Activated naive CD4-positive, alpha-beta T cell treated with anti-CD3 and anti-CD28 coated beads, Interleukin-2, amount 50 U/mL, for 16 hours (primary cell): ENCODE data around the gene ZNF844.
"Not testable (repeated sequence)": the region's sequence is repeated elsewhere in the genome, so short reads cannot be mapped to it uniquely, and the experiment has no call there.

Source experiments
- DNase-seq: peaks from one replicate; pipeline ENCODE4 v3.0.0-alpha.2; 2020

Gene ZNF844

DNA sequence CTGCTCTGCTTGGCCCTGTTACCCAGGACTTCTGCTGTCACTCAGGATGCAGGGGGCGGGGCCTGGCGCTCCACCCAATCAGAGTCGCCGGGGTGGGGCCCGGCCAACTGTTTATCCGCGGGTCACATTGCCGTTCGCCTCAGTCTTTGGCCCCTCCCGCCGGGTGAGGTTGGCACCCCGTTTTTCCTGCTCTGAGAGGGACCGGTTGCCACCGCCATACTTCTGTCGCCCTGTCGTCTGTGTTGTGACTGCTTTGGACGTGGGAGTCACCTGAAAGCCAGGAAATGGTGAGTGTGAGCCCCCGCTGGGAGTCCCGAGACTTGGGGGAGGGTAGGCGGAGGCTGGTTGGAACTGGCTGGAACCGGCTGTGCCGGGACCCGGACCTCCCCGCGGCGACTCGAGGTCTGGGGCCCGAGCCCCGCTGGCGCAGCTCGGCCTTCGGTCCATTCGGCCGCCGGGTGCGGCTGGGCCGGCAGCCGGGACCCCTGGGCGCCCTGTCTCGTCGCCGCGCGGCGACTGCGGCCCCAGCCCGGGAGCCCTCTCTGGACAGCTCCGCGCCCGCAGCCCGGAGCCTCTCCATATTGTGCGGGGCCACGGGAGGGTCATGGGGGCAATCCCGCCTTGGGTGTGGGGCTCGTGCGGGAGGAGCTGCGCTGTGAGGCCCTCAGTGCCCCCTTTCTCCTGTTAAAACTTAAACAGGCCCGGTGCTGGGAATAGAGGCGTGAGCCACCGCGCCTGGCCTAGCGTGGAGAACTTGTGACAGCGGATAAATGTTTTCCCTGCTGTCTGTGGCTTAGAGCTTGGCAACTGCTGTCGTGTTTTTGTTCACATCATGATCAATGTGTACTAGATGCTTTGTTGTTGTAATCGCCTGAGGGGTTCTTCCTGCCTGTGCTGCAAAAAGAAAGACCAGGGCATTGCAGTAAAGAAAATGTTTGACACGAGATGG, at the start of gene ZNF844:
ZNF844 (plus strand) TSS at position 142 of the 949 bp plus-strand sequence; CDS start at position 285, 143 bp downstream.
- peak; percentile 81 for DNase-seq

DNA sequence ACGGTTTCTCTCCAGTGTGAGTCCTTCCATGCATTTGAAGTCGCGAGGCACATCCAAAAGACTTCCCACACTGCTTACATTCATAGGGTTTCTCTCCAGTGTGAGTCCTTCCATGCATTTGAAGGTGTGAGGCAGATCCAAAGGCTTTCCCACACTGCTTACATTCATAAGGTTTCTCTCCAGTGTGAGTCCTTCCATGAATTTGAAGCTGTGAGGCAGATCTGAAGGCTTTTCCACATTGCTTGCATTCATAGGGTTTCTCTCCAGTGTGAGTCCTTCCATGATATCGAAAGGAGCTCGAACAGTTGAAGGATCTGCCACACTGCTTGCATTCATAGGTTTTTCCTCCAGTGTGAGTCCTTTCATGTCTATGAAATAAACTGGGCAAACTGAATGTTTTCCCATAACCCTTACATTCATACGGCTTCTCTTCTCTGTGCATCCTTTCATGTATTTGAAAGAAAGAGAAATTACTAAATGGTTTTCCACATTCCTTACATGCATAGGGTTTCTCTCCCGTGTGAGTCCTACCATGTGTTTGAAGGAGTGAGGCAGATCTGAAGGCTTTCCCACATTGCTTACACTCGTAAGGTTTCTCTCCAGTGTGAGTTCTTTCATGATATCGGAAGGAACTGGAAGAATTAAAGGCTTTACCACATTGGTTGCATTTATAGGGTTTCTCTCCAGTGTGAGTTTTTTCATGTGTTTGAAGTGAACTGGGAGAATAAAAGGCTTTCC, 49.3 kb upstream of the ZNF844 start:
- DNase-seq = no peak

DNA sequence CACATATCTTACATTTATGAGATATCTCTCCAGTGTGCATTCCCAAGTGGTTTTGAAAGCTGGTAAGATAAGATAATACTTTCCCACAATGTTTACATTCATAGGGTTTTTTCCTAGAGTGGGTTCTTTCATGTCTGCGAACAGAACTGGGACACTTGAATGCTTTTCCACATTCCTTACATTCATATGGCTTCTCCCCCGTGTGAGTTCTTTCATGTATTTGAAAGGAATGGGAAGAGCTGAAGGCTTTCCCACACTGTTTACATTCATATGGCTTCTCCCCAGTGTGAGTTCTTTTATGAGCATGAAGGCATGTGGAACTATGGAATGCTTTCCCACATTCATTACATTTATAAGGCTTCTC, 48.8 kb upstream of the ZNF844 start:
- no peak for DNase-seq

DNA sequence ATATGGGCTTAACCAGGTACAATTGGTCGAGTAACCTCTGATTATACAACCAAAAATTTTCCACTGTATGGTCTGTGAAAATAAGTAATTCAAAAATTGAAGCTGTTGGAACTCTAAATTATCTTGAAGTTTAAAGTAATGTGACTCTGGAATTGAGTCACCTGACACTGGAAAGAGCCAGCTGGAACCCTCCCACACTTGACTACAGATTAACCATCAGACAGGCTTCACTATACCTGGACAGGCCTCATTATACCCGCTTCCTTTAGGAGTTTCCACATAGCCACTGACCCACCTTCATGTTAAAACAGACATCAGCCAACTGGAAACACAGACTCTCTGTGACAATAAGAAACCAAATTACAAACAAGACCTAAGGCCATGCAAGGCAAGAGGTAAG, 30.3 kb upstream of the ZNF844 start:
- DNase-seq = no peak

DNA sequence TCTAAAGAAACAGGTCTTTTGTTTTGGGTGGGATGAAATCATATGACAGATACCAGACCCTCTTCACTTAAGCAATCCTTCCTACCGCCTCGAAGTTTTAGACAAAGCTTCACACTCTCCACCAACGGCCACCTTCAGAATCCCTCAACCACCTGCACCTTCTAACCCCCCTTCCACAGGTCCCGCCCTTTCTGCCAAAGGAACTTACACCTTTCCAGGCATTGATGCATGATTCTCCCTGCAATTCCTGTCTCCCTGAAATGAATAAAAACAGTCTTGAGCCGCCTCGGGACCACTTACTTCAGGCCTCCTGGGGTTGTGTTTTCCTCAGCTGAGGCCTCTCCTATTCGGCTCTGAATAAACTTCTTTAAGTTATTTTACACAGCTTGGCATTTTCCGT, 29.9 kb upstream of the ZNF844 start:
- DNase-seq = no peak

DNA sequence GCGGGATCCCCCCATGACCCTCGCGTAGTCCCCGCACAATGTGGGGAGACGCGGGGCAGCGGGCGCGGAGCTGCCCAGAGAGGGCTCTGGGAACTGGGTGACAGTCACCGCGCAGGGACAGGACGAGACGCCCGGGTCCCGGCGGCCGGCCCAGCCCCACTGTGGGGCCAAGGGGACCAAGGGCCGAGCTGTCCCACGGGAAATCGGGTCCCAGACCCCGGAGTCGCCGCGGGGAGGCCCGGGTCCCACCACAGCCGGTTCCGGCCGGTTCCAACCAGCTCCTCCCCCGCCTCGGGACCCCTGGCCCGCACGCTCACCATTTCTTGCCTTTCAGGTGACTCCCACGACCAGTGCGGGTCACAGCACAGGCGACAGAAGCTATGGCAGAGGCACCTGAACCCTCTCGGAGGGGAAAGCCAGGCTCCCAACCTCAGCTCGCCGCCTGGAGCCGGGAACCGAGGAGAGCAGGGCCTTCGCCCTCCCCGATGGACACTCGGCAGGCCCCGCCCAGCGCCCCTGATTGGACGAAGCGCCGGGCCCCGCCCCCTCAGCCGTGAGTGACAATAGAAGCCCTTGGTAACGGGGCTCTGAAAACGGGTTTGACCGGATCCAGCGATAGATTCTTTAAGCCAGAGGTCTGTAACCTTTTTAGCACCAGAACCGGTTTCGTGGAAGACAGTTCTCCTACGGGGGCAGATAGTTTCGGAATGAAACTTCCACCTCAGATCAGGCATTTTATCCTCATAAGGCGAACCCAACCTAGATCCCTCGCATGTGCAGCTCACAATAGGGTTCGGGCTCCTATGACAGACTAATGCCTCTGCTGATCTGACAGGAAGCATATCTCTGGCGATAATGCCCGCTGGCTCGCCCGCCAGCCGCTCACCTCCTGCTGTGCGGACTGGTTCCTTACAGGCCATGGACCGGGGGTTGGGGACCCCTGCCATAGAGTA, 29.0 kb upstream of the ZNF844 start, which contains the start of gene ZNF433:
ZNF433 (minus strand) TSS at position 460 of the 953 bp plus-strand sequence; CDS start at position 320, 140 bp downstream.
- DNase-seq = peak; percentile 84

DNA sequence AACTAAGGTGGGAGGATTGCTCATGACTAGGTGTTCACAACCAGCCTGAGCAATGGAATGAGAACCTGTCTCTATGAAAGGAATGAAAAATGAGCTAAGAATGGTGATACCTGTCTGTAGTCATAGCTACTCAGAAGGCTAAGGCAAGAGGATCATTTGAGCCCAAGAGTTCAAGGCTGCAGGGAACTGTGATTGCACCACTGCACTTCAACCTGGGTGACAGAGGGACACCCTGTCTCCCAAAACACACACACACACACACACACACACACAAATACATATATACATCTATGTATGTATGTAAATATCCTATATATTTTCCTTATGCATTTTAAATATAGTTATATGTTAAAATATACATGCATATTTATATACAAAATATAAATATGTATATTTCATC, 21.6 kb upstream of the ZNF844 start:
- DNase-seq = no peak

DNA sequence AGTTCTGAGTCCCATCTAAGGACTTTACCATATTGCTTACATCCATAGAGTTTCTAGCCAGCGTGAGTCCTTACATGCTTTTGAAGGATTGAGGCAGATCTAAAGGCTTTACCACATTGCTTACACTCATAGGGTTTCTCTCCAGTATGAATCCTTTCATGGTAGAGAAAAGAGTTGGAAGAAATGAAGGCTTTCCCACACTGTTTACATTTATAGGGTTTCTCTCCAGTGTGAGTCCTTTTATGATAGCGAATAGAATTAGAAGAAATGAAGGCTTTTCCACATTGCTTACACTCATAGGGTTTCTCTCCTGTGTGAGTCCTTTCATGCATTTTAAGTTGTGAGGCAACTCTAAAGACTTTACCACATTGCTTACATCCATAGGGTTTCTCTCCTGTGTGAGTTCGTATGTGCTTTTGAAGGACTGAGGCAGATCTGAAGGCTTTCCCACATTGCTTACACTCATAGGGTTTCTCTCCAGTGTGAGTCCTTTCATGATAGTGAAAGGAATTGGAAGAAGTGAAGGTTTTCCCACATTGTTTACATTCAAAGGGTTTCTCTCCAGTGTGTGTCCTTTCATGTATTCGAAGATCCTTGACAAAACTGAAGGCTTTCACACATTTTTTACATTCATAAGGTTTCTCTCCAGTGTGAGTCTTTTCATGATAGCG, 20.6 kb upstream of the ZNF844 start:
- no peak for DNase-seq

DNA sequence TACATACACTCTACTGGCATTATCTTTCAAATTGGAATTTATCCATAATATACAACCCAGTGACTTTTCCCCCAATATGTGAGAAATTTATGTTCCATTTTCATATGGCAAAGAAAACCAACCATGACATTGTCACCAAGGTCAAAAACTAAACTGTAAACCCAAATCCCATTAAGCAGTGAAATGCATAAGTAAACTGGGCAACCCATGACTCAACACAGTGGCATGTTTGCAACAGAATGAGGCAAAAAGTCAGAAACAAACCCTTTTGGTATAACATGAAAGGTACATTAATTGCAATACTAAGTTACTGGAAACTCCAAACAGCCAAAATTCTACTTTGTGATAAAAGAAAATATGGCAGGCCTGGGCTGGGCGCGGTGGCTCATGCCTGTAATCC, 16.7 kb upstream of the ZNF844 start:
- no peak for DNase-seq

DNA sequence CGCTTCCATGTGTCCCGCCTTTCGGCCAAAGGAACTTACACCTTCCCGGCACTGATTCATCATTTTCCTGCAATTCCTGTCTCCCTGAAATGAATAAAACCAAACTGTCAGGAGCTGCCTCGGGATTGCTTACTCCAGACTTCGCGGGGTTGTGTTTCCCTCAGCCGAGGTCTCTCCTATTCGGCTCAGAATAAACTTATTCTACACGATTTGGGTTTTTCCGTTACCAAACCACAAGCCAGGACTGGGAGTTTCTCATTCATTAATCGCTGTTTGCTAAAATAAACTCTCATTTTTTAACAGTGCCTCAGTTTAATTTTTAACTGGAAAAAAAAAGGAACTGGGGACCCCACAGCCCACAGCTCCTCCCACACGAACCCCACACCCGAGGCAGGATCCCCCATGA, 12.4 kb upstream of the ZNF844 start:
- no peak for DNase-seq

DNA sequence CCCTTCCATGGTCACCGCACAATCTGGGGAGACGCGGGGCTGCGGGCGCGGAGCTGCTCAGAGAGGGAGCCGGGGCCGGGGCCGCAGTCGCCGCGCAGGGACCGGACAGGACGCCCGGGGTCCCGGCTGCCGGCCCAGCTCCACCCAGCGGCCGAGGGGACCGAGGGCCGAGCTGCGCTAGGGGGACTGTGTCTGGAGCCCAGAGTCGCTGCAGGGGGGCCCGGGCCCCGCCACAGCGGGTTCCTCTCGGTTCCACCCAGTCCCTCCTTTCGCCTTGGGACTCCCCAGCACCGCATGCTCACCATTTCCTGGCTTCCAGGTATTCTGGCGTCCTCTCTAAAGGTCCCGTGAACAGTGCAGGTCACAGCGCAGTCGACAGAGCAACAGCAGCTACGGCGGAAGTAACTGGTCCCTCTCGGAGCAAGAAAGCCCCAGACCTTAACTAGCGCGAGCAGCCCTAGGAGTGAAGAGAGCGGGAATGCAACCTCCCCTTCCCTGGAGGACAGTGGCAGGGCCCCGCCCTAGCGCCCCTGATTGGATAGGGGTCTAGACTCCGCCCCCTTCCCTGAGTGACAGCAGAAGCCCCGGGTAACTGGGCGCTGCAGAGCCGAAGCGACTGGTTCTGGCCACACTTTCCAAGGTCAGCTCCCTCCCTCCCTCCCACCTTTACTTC, 11.9 kb upstream of the ZNF844 start, which contains the start of gene ZNF878:
ZNF878 (minus strand) TSS at position 465 of the 673 bp plus-strand sequence; CDS start at position 305, 160 bp downstream.
- peak; percentile 65 for DNase-seq

DNA sequence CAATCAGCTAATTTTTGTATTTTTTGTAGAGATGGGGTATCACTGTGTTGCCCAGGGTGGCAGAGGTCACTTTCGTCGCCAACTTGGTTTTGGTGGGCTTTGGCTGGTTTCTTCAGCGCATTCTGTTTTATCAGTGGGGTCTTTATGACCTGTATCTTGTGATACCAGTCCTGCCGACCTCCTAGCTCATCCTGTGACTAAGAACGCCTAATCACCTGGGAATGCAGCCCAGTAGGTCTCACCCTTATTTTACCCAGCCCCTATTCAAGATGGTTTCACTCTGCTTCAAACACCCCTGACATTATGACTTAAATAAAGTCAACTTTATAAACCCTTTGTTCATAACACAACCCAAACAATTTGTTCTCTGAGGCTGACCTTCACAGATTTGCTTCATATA, 8.7 kb upstream of the ZNF844 start:
- DNase-seq = no peak

DNA sequence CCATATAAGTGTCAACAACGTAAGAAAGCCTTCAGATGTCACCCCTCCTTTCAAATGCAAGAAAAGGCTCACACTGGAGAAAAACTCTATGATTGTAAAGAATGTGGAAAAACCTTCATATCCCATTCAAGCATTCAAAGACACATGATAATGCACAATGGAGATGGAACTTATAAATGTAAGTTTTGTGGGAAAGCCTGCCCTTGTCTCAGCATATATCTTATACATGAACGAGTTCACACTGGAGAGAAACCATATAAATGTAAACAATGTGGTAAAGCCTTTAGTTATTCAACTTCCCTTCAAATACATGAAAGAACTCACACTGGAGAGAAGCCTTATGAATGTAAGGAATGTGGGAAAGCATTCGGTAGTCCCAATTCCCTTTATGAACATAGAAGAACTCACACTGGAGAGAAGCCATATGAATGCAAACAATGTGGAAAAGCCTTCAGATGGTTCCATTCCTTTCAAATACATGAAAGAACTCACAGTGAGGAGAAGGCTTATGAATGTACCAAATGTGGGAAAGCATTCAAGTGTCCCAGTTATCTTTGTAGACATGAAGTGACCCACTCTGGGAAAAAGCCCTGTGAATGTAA, 11.1 kb downstream of the ZNF844 start:
- DNase-seq = no peak

DNA sequence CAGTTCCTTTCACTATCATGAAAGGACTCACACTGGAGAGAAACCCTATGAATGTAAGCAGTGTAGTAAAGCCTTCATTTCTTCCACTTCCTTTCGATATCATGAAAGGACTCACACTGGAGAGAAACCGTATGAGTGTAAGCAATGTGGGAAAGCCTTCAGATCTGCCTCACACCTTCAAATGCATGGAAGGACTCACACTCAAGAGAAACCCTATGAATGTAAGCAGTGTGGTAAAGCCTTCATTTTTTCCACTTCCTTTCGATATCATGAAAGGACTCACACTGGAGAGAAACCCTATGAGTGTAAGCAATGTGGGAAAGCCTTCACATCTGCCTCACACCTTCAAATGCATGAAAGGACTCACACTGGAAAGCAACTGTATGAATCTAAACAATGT, 11.8 kb downstream of the ZNF844 start:
- not testable (repeated sequence) for DNase-seq

DNA sequence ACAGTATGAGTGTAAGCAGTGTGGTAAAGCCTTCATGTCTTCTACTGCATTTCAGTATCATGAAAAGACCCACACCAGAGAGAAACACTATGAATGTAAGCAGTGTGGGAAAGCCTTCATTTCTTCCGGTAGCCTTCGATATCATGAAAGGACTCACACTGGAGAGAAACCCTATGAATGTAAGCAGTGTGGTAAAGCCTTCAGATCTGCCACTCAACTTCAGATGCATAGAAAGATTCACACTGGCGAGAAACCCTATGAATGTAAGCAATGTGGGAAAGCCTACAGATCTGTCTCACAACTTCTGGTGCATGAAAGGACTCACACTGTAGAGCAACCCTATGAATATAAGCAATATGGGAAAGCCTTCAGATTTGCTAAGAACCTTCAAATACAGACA, 12.8 kb downstream of the ZNF844 start:
- DNase-seq = no peak

DNA sequence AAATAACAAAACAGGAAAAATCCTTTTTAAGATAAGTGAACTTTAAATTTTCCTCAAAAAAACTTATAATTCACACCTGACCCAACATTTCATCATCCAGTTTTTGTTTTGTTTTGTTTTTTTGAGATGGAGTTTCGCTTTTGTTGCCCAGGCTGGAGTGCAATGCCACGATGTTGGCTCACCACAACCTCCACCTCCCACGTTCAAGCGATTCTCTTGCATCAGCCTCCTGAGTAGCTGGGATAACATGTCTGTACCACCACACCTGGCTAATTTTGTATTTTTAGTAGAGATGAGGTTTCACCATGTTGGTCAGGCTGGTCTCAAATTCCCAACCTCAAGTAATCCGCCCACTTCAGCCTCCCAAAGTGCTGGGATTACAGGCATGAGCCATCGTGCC, 18.8 kb downstream of the ZNF844 start:
- not testable (repeated sequence) for DNase-seq

DNA sequence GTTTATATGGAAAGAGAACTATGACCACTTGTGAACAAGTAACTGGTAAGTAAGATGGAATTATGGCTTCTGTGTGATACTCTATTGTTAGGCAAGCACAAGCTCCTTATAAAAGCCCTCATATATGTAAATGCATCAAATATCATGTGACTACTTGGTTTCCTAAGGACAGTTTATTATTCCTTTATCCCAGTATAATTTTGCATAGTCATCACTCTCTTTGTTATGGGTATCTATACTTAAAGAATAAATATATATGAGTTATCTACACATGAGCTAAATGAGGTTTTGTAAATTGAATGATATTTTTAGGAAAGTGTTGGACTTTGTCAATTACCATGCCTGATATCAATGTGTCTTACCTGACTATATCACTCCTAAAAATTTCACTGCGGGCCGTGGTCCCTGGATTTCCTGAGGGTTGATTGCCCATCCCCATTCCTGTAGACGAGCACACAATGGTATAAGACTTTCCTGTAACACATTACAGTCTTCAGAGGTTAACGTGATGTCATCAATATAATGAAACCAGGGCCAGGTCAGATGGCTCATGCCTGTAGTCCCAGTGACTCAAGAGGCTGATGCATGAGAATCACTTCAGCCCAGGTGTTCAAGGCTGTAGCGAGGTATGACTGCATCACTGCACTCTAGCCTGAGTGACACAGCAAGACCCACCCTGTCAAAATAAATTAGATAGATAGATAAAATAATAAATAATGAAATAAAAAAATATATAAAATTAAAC, 20.7 kb downstream of the ZNF844 start:
- no peak for DNase-seq

DNA sequence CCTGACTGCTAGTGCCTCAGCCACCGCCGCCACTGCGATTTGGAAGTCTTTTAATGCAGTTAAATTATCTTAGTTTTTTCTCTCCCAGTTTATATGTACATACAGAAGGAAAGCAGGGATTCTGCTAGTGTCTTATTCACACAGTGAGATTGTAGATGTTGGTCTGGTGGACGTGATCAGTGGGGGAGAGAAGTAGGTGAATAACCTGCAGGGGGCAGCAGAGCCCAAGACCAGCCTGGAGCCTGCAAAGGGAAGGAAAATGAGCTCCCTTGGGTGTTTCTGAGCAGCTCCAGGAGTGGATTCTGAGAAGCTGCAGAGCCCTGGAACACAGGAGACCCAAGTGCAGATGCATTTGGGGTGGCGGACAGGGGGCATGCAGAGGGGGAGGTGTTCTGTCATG, 26.3 kb downstream of the ZNF844 start:
- peak; percentile 67 for DNase-seq

DNA sequence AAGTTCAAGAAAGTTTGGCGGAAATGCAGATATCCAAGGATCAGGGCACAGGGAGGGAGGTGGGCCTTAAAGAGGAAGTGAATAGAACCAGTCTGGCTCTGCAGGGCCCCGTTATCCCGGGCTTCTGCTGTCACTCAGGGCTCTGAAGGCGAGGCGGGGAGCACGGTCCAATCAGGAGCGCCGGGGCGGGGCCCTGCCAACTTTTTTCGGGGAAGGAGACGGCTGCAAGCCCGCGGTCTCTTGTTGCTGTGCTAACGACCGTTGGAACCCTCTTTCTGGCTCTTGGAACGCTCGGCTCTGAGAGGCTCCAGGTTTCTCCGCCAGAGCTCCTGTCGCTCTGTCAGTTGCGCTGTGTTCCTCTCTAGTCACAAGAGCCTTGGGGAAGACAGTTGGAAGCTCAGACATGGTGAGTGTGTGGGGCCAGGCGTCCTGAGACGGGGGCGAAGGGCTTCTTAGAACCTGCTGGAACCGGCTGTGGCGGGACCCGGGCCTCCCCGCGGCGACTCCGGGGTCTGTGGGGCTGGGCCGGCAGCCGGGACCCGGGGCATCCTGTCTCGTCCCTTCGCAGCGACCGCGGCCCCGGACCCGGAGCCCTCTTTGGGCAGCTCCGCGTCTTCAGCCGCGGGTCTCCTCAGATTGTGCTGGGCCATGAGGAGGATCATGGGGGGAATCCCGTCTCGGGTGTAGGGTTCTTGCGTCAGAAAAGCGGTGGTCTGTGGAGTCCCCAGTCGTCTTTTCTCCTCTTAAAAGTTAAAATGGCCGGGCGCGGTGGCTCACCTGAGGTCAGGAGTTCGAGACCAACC, 27.7 kb downstream of the ZNF844 start:
- peak; percentile 67 for DNase-seq
